ENCODE data around the gene PNPLA1.

GRCh38 chr6:36296240-36296639 lies 26.4 kb downstream of the PNPLA1 start:
- TF ChIP-seq, protein P1, sequence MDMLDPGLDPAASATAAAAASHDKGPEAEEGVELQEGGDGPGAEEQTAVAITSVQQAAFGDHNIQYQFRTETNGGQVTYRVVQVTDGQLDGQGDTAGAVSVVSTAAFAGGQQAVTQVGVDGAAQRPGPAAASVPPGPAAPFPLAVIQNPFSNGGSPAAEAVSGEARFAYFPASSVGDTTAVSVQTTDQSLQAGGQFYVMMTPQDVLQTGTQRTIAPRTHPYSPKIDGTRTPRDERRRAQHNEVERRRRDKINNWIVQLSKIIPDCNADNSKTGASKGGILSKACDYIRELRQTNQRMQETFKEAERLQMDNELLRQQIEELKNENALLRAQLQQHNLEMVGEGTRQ (IDR thresholded peaks at IDR 0.05; ENCODE audit: borderline replicate concordance, low read depth, low read length), result no peak
- TF ChIP-seq, protein P2, sequence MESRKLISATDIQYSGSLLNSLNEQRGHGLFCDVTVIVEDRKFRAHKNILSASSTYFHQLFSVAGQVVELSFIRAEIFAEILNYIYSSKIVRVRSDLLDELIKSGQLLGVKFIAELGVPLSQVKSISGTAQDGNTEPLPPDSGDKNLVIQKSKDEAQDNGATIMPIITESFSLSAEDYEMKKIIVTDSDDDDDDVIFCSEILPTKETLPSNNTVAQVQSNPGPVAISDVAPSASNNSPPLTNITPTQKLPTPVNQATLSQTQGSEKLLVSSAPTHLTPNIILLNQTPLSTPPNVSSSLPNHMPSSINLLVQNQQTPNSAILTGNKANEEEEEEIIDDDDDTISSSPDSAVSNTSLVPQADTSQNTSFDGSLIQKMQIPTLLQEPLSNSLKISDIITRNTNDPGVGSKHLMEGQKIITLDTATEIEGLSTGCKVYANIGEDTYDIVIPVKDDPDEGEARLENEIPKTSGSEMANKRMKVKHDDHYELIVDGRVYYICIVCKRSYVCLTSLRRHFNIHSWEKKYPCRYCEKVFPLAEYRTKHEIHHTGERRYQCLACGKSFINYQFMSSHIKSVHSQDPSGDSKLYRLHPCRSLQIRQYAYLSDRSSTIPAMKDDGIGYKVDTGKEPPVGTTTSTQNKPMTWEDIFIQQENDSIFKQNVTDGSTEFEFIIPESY (IDR thresholded peaks at IDR 0.05), result no peak
